A673 (cell line): ENCODE data around the gene C1orf210. TPM values are rescaled to one million over a fixed set of nuclear protein-coding genes. Genes with fewer than 3 reads are reported as not detected.

ENCODE experiments used
- BruUV-seq: library from RNA; stranded (reverse); fragments of 400-500 nt; replicated peaks from 2 replicates; lab custom pipeline; 2021; lab: Mats Ljungman, UMichigan
- CTCF ChIA-PET: fragments of 300-600 bp; sonication (Branson Sonifier 250); formaldehyde crosslinking; loops from one replicate; lab custom pipeline; 2022; ENCODE audit warnings: antibody characterized with exemption; lab: Charles Lee
- POLR2A ChIA-PET: fragments of 300-600 bp; sonication (Branson Sonifier 250); formaldehyde crosslinking; loops from one replicate; lab custom pipeline; 2022; ENCODE audit warnings: antibody characterized with exemption; ENCODE audit not compliant: low non-redundant PET; lab: Charles Lee
- DNase-seq: peaks from one replicate; pipeline ENCODE4 v3.0.0-alpha.2; 2015; ENCODE audit warnings: low spot score
- H3K27ac ChIP-seq: fragments of 200-600 bp; sonication (generic); 2 replicates; pipeline ENCODE4 v1.5.1; 2016; ENCODE audit warnings: mixed run types, low read depth, mild to moderate bottlenecking, mixed read lengths, antibody characterized with exemption, low read length; ENCODE audit not compliant: poor library complexity, severe bottlenecking
- H3K27me3 ChIP-seq: fragments of 200-600 bp; sonication (generic); replicated peaks from 2 replicates; pipeline ENCODE4 v1.6.1; 2017; ENCODE audit warnings: mixed run types, low read depth, mild to moderate bottlenecking, mixed read lengths, antibody characterized with exemption, low read length; ENCODE audit not compliant: insufficient read depth, poor library complexity
- H3K36me3 ChIP-seq: fragments of 200-600 bp; sonication (generic); 2 replicates; pipeline ENCODE4 v1.6.1; 2016; ENCODE audit warnings: mixed run types, mild to moderate bottlenecking, mixed read lengths, antibody characterized with exemption, low read length; ENCODE audit not compliant: insufficient read depth, poor library complexity, severe bottlenecking
- H3K4me1 ChIP-seq: fragments of 200-600 bp; sonication (generic); 2 replicates; pipeline ENCODE4 v1.6.1; 2017; ENCODE audit warnings: mixed run types, mild to moderate bottlenecking, mixed read lengths, antibody characterized with exemption, low read length; ENCODE audit not compliant: insufficient read depth, poor library complexity, severe bottlenecking
- H3K4me3 ChIP-seq: fragments of 200-600 bp; sonication (generic); 2 replicates; pipeline ENCODE4 v1.5.1; 2016; ENCODE audit warnings: low read depth, mixed run types, mild to moderate bottlenecking, mixed read lengths, low read length; ENCODE audit not compliant: poor library complexity, severe bottlenecking
- H3K9me3 ChIP-seq: fragments of 200-600 bp; sonication (generic); 2 replicates; pipeline ENCODE4 v1.6.1; 2016; ENCODE audit warnings: mixed run types, low read depth, mild to moderate bottlenecking, mixed read lengths, antibody characterized with exemption, low read length; ENCODE audit not compliant: poor library complexity, severe bottlenecking
- EZH2 ChIP-seq: fragments of 200-600 bp; sonication (generic); IDR thresholded peaks from 2 replicates; pipeline ENCODE4 v1.6.1; 2017; ENCODE audit warnings: borderline replicate concordance, low read depth, mild to moderate bottlenecking, mixed read lengths, antibody characterized with exemption, low read length; ENCODE audit not compliant: poor library complexity, severe bottlenecking
- intact Hi-C: fragments of 100-400 bp; cut with micrococcal nuclease; formaldehyde crosslinking; loops from one replicate; pipeline ENCODE4 v1.10.0; 2022; ENCODE audit not compliant: unreplicated experiment
- total RNA-seq: library from RNA; stranded (reverse); gene quantifications from 2 replicates; pipeline ENCODE4 v1.2.3, GENCODE V29; 2021
- TF ChIP-seq, protein P1 (sequence below): fragments of 300-800, 200-600 bp; sonication (generic); conservative IDR thresholded peaks from 2 replicates; pipeline ENCODE4 v1.5.1; 2017; ENCODE audit warnings: low read depth, mild to moderate bottlenecking, antibody characterized with exemption, low read length, moderate library complexity, mixed read lengths

The C1orf210 gene
- total RNA-seq, 1 experiment from 2014 or later, result not detected

DNA sequence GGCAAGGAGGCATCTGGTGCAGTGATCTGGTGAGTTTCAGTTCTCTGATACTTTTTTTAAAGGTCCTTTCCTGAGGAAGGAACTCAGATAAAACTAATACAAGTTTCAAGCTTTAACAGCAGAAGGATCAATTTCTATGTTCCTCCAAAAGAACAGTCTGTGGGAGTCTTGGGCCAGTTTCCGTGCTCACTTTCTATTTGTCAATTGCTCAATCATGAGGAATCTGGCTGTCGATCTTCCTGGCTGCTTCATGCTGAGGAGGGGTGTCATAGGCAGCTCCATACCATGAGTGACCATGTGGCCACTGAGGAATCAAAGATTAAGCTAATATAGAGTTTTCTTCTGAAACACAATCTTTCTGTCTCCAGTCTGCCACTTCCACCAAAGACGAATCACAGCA lies 27.0 kb downstream of the C1orf210 start:
- intact Hi-C loops, result no loop called here
- Histone ChIP-seq H3K36me3 (no peaks in the 10 kb centered on the region), H3K4me1 (no peaks in the 10 kb centered on the region), H3K27ac (no peak overlapping the region), H3K9me3 (peaks cover 6% of the 10 kb centered on the region), H3K4me3 (no peak overlapping the region), H3K27me3 (no peaks in the 10 kb centered on the region)
- no peak for TF ChIP-seq EZH2
- TF ChIP-seq, protein P1, sequence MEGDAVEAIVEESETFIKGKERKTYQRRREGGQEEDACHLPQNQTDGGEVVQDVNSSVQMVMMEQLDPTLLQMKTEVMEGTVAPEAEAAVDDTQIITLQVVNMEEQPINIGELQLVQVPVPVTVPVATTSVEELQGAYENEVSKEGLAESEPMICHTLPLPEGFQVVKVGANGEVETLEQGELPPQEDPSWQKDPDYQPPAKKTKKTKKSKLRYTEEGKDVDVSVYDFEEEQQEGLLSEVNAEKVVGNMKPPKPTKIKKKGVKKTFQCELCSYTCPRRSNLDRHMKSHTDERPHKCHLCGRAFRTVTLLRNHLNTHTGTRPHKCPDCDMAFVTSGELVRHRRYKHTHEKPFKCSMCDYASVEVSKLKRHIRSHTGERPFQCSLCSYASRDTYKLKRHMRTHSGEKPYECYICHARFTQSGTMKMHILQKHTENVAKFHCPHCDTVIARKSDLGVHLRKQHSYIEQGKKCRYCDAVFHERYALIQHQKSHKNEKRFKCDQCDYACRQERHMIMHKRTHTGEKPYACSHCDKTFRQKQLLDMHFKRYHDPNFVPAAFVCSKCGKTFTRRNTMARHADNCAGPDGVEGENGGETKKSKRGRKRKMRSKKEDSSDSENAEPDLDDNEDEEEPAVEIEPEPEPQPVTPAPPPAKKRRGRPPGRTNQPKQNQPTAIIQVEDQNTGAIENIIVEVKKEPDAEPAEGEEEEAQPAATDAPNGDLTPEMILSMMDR, result no peak
- no peak for DNase-seq
- BruUV-seq, result no TSS peak
- CTCF ChIA-PET, result no interaction called here
- POLR2A ChIA-PET, result no interaction called here

DNA sequence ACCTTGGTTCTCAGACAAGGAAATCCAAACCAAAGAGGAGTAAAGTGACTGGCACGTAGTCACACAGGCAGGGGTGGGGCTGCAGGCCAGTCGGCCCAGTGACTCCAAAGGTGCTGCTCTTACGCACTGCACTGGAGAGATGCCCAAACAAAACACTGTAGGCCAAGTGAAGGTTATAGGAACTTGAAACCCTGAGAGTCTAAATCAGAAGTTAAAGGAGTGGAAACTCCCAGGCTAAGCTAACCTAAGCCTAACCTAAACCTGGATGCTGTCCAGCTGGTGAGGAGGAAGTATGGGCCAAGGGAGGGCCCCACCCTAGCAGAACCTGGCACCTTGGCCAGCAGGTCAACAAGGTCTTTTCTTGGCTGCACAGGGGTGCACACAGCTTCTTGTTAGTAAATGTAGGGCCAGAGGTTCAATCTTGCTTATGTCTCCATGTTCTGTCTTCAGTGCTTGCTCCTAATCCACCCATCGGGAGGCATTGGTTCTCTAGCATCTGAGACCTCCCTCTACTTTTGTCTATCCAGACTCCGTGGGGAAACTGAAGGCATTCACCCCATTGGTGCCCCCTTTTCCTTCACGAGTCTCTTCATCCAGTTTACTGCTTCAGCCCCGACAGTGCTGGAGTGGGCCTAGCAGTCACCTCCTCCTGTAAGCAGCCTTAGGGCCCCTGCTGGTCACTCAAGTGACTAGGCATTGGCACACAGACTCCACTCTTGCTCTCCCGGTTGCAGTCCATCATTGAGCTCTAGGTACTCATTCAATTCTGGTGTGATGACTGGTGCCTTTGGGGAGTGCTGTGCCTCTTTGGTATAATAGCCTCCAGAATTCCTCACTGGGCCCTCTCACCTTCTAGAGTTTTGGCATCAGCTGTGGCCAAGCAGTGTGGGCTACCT lies 28.5 kb downstream of the C1orf210 start:
- intact Hi-C loops, result no loop called here
- TF ChIP-seq, protein P1, result no peak
- TF ChIP-seq EZH2, result no peak
- no peaks in the 10 kb centered on the region for H3K36me3 ChIP-seq
- no peak for DNase-seq
- POLR2A ChIA-PET, result no interaction called here
- no peaks in the 10 kb centered on the region for H3K27me3 ChIP-seq
- H3K4me3 ChIP-seq, result no peak overlapping the region
- CTCF ChIA-PET, result no interaction called here
- H3K27ac ChIP-seq, result no peak overlapping the region
- H3K4me1 ChIP-seq, result no peaks in the 10 kb centered on the region
- no TSS peak for BruUV-seq
- no peaks in the 10 kb centered on the region for H3K9me3 ChIP-seq

DNA sequence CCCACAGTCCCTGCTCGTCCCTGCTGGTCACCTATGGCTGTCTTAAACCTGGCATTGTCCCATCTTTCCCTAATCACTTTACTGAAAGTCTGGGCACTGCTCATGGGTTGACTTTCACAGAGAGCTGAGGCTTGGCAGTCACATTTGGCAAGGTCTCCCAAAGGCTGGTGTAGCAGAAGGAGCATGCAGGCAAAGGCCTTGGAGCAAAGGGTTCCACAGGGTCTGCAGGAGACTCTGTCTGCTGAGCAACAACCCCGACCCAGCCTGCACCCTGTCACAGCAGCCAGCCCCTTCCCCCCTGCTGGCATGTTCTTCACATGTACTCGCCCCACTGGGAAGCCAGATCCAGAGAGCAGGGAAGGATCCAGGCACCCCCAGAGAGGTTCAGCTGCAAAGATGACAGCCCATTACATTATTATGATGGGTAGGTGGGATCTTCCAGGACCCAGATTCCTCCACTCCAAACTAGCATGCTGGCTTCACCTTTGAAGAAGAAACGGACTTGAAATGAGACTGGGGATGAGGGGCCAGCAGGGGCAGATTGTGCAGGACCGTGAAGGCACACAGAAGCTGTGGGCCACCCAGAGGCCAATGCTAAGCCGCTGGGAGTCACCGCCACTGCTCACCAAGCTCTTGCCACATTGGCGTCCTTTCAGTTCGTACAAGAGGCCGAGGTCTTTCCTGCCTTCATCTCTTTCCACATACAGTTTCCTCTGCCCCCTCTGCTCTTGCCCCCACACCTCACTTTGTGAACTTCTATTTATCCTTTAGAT lies 29.8 kb downstream of the C1orf210 start:
- H3K9me3 ChIP-seq, result no peaks in the 10 kb centered on the region
- POLR2A ChIA-PET, result no interaction called here
- intact Hi-C loops, result no loop called here
- no peaks in the 10 kb centered on the region for H3K4me1 ChIP-seq
- H3K27ac ChIP-seq, result no peak overlapping the region
- CTCF ChIA-PET, result no interaction called here
- TF ChIP-seq, protein P1, result no peak
- DNase-seq, result no peak
- H3K36me3 ChIP-seq, result no peaks in the 10 kb centered on the region
- H3K4me3 ChIP-seq, result no peak overlapping the region
- no peaks in the 10 kb centered on the region for H3K27me3 ChIP-seq
- BruUV-seq, result no TSS peak
